Osteocyte (in vitro differentiated cells): Measurements from ENCODE around the gene NRN1L. TPM values are rescaled to one million over a fixed set of nuclear protein-coding genes. Genes with fewer than 3 reads are reported as not detected.

Experiments used
- DNase-seq: peaks from one replicate; pipeline ENCODE4 v3.0.0; 2021; ENCODE audit warnings: mixed read lengths; ENCODE audit not compliant: unreplicated experiment; ENCODE audit errors: extremely low spot score
- H3K27ac Mint-ChIP-seq: one replicate; pipeline ENCODE4 v1.8.0; 2021; ENCODE audit warnings: mild to moderate bottlenecking, mixed read lengths; ENCODE audit not compliant: unreplicated experiment
- H3K27me3 Mint-ChIP-seq: one replicate; pipeline ENCODE4 v1.8.0; 2021; ENCODE audit warnings: mixed read lengths; ENCODE audit not compliant: unreplicated experiment
- H3K36me3 Mint-ChIP-seq: one replicate; pipeline ENCODE4 v1.8.0; 2021; ENCODE audit warnings: mixed read lengths; ENCODE audit not compliant: unreplicated experiment
- H3K4me1 Mint-ChIP-seq: one replicate; pipeline ENCODE4 v1.8.0; 2021; ENCODE audit warnings: mixed read lengths; ENCODE audit not compliant: unreplicated experiment
- H3K4me3 Mint-ChIP-seq: one replicate; pipeline ENCODE4 v1.8.0; 2021; ENCODE audit warnings: mild to moderate bottlenecking, moderate library complexity, mixed read lengths; ENCODE audit not compliant: unreplicated experiment
- H3K9me3 Mint-ChIP-seq: one replicate; pipeline ENCODE4 v1.8.0; 2021; ENCODE audit warnings: mixed read lengths; ENCODE audit not compliant: unreplicated experiment
- total RNA-seq: library from RNA; stranded (reverse); gene quantifications from 2 replicates; pipeline ENCODE4 v1.2.1, GENCODE V29; 2021
- TF ChIP-seq, protein P1 (sequence below): fragments of 200-600 bp; sonication (generic); IDR thresholded peaks from 2 replicates; pipeline ENCODE4 v1.5.0; 2021; ENCODE audit warnings: antibody characterized with exemption, mild to moderate bottlenecking, moderate library complexity

NRN1L gene
- total RNA-seq, 1 donor from 2014 or later: 1.5 TPM

- DNase-seq: no peak
- Mint-ChIP-seq H3K27ac (peak overlapping the region; percentile 94), H3K9me3 (no peaks in the 10 kb centered on the region), H3K27me3 (no peaks in the 10 kb centered on the region), H3K4me3 (peak overlapping the region; percentile 92), H3K36me3 (peaks cover 29% of the 10 kb centered on the region), H3K4me1 (peaks cover 26% of the 10 kb centered on the region)
- TF ChIP-seq, protein P1, sequence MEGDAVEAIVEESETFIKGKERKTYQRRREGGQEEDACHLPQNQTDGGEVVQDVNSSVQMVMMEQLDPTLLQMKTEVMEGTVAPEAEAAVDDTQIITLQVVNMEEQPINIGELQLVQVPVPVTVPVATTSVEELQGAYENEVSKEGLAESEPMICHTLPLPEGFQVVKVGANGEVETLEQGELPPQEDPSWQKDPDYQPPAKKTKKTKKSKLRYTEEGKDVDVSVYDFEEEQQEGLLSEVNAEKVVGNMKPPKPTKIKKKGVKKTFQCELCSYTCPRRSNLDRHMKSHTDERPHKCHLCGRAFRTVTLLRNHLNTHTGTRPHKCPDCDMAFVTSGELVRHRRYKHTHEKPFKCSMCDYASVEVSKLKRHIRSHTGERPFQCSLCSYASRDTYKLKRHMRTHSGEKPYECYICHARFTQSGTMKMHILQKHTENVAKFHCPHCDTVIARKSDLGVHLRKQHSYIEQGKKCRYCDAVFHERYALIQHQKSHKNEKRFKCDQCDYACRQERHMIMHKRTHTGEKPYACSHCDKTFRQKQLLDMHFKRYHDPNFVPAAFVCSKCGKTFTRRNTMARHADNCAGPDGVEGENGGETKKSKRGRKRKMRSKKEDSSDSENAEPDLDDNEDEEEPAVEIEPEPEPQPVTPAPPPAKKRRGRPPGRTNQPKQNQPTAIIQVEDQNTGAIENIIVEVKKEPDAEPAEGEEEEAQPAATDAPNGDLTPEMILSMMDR: no peak
Measured at GRCh38 chr16:67873435-67874370, 11.0 kb upstream of the NRN1L start.

DNA sequence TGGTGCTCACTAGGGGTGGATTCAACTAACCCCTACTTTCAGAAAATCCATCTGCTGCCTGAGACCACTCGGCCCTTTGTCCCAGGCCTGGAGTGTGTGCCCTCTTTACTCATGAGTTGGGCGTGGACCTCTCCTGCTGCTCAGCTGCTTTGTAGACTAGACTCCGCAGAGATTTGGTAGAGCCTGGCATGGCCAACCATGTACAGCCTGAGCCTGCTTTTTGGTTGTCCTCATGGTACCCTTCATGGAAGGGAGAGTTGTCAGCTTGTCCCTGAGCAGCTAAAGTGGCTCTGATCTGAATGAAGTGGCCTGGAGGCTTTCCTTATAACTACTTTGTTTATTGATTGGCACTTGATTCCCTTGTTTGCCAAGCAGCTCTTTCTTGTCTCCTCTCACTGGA is 10.3 kb upstream of the NRN1L start:
- Mint-ChIP-seq H3K4me1 (peaks cover 26% of the 10 kb centered on the region), H3K27me3 (no peaks in the 10 kb centered on the region), H3K27ac (peak overlapping the region; percentile 94), H3K4me3 (peak overlapping the region; percentile 92), H3K36me3 (peaks cover 34% of the 10 kb centered on the region), H3K9me3 (no peaks in the 10 kb centered on the region)
- TF ChIP-seq, protein P1: no peak
- no peak for DNase-seq

GRCh38 chr16:67877064-67877463 is 7.6 kb upstream of the NRN1L start:
- H3K27me3 Mint-ChIP-seq: no peaks in the 10 kb centered on the region
- no peak for DNase-seq
- no peak overlapping the region for H3K4me3 Mint-ChIP-seq
- H3K4me1 Mint-ChIP-seq: peaks cover 26% of the 10 kb centered on the region
- H3K27ac Mint-ChIP-seq: no peak overlapping the region
- TF ChIP-seq, protein P1: no peak
- H3K36me3 Mint-ChIP-seq: peaks cover 26% of the 10 kb centered on the region
- H3K9me3 Mint-ChIP-seq: no peaks in the 10 kb centered on the region

GRCh38 chr16:67878232-67878631 is 6.5 kb upstream of the NRN1L start:
- H3K27me3 Mint-ChIP-seq: no peaks in the 10 kb centered on the region
- DNase-seq: no peak
- H3K36me3 Mint-ChIP-seq: peaks cover 29% of the 10 kb centered on the region
- no peak overlapping the region for H3K4me3 Mint-ChIP-seq
- H3K27ac Mint-ChIP-seq: no peak overlapping the region
- H3K9me3 Mint-ChIP-seq: no peaks in the 10 kb centered on the region
- TF ChIP-seq, protein P1: no peak
- peaks cover 22% of the 10 kb centered on the region for H3K4me1 Mint-ChIP-seq

DNA sequence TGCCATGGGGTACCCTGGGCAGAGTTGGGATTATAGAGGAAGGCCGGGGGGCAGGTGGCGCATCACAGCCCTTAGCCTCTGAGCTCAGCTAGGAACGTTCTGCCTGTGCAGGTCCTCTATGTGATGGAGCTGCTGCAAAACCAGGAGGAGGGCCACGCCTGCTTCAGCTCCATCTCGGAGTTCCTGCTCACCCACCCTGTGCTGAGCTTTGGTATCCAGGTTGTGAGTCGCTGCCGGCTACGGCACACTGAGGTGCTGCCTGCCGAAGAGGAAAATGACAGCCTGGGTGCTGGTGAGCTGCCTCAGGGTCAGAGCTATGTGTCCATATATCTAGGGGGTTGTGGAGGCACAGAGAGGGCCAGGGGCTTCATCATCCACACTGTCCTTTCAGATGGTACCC is 5.8 kb upstream of the NRN1L start:
- Mint-ChIP-seq H3K36me3 (peaks cover 35% of the 10 kb centered on the region), H3K4me1 (peaks cover 18% of the 10 kb centered on the region), H3K27me3 (no peaks in the 10 kb centered on the region), H3K27ac (no peak overlapping the region), H3K9me3 (no peaks in the 10 kb centered on the region), H3K4me3 (no peak overlapping the region)
- DNase-seq: no peak
- TF ChIP-seq, protein P1: no peak
